Cardiac muscle cell (in vitro differentiated cells and primary cell): Measurements from ENCODE around the gene KCNIP1. TPM values are rescaled to one million over a fixed set of nuclear protein-coding genes. Genes with fewer than 3 reads are reported as not detected.

Source experiments
- DNase-seq, 2 donors: peaks; one replicate each; pipeline versions ENCODE4 v3.0.0 to v3.0.0-alpha.2; 2010 to 2017; ENCODE audit warnings: low read depth in 1 of 2, low spot score in 1 of 2
- H3K27ac ChIP-seq: fragments of 200-600 bp; sonication (generic); 2 replicates; pipeline ENCODE4 v1.5.1; 2016
- H3K27me3 ChIP-seq: fragments of 200-600 bp; sonication (generic); 2 replicates; pipeline ENCODE4 v1.6.0; 2016; ENCODE audit warnings: control low read depth
- H3K36me3 ChIP-seq: fragments of 200-600 bp; sonication (generic); 2 replicates; pipeline ENCODE4 v1.5.1; 2016; ENCODE audit warnings: control low read depth
- H3K4me1 ChIP-seq: fragments of 200-600 bp; sonication (generic); 2 replicates; pipeline ENCODE4 v1.8.1; 2017; ENCODE audit warnings: low read depth, mild to moderate bottlenecking, mixed run types
- H3K4me3 ChIP-seq: fragments of 200-600 bp; sonication (generic); 2 replicates; pipeline ENCODE4 v1.5.1; 2016; ENCODE audit warnings: mild to moderate bottlenecking
- H3K9me3 ChIP-seq: fragments of 200-600 bp; sonication (generic); 2 replicates; pipeline ENCODE4 v1.5.1; 2017; ENCODE audit warnings: low read depth, mild to moderate bottlenecking, control low read depth
- CTCF ChIP-seq: IDR thresholded peaks from 2 replicates; pipeline ENCODE4 v1.5.1; 2012; ENCODE audit warnings: low read depth, mild to moderate bottlenecking, low read length
- polyA plus RNA-seq: library from polyadenylated mRNA; unstranded; fragments of >200 nt; fragmentation: Nextera tagmentation; extraction: Ambion mirVana; gene quantifications from 2 replicates; pipeline ENCODE4 v1.2.1, GENCODE V29; 2016
- total RNA-seq: library from RNA; depleted of rRNA; stranded (reverse); fragments of >200 nt; gene quantifications from 2 replicates; pipeline ENCODE4 v1.2.3, GENCODE V29; 2016

Gene KCNIP1
- total and polyA plus RNA-seq, 2 experiments from 2014 or later = 0.09 TPM; not detected in 1

GRCh38 chr5:170603578-170604565 is 100.1 kb downstream of the KCNIP1 start:
- H3K9me3 ChIP-seq = no peaks in the 10 kb centered on the region
- no peaks in the 10 kb centered on the region for H3K36me3 ChIP-seq
- peak; percentile 74 for TF ChIP-seq CTCF
- H3K4me3 ChIP-seq = no peak overlapping the region
- H3K27me3 ChIP-seq = peaks cover 34% of the 10 kb centered on the region
- no peak overlapping the region for H3K27ac ChIP-seq
- no peaks in the 10 kb centered on the region for H3K4me1 ChIP-seq
- peak; percentile 57 to 83 for DNase-seq

DNA sequence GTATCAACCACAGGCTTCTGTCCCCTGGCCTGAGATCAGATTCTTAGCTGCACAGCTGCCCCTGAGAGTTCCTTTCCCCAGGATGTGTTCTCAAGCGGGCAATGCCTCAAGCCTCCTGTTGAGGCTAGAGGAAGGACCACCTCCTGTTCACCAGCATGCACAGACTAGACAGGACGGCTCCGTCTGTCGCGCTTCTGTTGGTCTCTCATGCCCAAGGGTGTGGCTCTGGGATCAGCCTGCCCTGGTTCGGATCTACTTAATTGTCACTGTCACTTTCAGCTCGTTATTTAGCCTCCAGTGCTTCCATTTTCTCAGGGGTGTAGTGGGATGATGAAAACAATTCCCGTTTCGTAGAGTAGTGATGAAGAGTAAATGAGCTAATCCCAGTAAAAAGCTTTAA is 103.1 kb downstream of the KCNIP1 start:
- no peak for DNase-seq
- Histone ChIP-seq H3K9me3 (no peaks in the 10 kb centered on the region), H3K27ac (no peak overlapping the region), H3K4me1 (no peaks in the 10 kb centered on the region), H3K27me3 (peaks cover 19% of the 10 kb centered on the region), H3K36me3 (no peaks in the 10 kb centered on the region), H3K4me3 (no peak overlapping the region)
- TF ChIP-seq CTCF = no peak

GRCh38 chr5:170611449-170612090 is 107.8 kb downstream of the KCNIP1 start:
- DNase-seq = peak; percentile 38 to 64
- Histone ChIP-seq H3K4me1 (no peaks in the 10 kb centered on the region), H3K27ac (no peak overlapping the region), H3K36me3 (no peaks in the 10 kb centered on the region), H3K9me3 (no peaks in the 10 kb centered on the region), H3K4me3 (no peak overlapping the region), H3K27me3 (no peaks in the 10 kb centered on the region)
- TF ChIP-seq CTCF = no peak

DNA sequence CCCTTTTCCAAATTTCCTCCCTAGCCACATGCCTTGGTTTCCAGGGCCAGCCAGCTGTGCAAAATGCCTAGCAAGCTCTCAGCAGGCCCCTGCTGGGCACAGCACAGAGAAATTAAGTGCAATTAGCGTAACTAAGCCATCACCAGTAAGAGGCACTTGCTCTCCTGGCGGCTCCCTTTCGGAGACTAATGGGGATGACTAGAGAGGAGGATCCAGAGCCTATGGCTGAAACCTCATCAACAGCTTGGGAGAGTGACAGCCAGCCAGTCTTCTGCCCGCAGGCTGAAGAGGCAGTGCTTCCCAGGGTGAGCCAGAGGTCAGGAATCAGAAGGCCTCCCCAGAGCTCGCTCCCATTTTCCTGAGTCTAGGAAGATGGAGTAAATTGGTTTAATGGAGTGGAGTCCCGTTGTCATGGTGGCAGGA is 108.4 kb downstream of the KCNIP1 start:
- Histone ChIP-seq H3K4me1 (no peaks in the 10 kb centered on the region), H3K4me3 (no peak overlapping the region), H3K36me3 (no peaks in the 10 kb centered on the region), H3K27me3 (no peaks in the 10 kb centered on the region), H3K9me3 (no peaks in the 10 kb centered on the region), H3K27ac (no peak overlapping the region)
- DNase-seq = no peak
- no peak for TF ChIP-seq CTCF

- H3K27me3 ChIP-seq = no peaks in the 10 kb centered on the region
- no peaks in the 10 kb centered on the region for H3K9me3 ChIP-seq
- no peak for TF ChIP-seq CTCF
- DNase-seq = no peak
- no peak overlapping the region for H3K4me3 ChIP-seq
- H3K27ac ChIP-seq = no peak overlapping the region
- H3K4me1 ChIP-seq = no peaks in the 10 kb centered on the region
- no peaks in the 10 kb centered on the region for H3K36me3 ChIP-seq
These were observed 110.3 kb downstream of the KCNIP1 start for GRCh38 chr5:170614065-170614490.
